HepG2 (cell line): ENCODE data around the gene PPP4R2. TPM values are rescaled to one million over a fixed set of nuclear protein-coding genes. Genes with fewer than 3 reads are reported as not detected.

Experiments used
- FOSL2 ChIP-seq: sonication (generic); formaldehyde crosslinking; IDR thresholded peaks from 2 replicates; pipeline ENCODE4 v1.4.0; 2020; ENCODE audit warnings: missing genetic modification reagents
- PHF8 ChIP-seq: sonication (generic); formaldehyde crosslinking; IDR thresholded peaks from 2 replicates; pipeline ENCODE4 v1.5.0; 2020; ENCODE audit warnings: missing genetic modification reagents
- SAP130 ChIP-seq: IDR thresholded peaks from 2 replicates; pipeline ENCODE4 v1.6.1; 2016; ENCODE audit warnings: low read depth
- SMC3 ChIP-seq: IDR thresholded peaks from 2 replicates; pipeline ENCODE4 v1.6.1; 2011; ENCODE audit warnings: low read length, improper control_type of control experiment
- SP1 ChIP-seq, 2 experiments: fragments of 450-650 bp in 1 of 2; sonication (generic) in 1 of 2; formaldehyde crosslinking in 1 of 2; IDR thresholded peaks; 2 replicates each; pipeline versions ENCODE4 v1.4.0 to v1.6.1; 2016 to 2020; ENCODE audit warnings: missing genetic modification reagents in 1 of 2
- TEAD2 ChIP-seq: sonication (generic); formaldehyde crosslinking; IDR thresholded peaks from 2 replicates; pipeline ENCODE4 v1.9.0; 2021; ENCODE audit warnings: missing genetic modification reagents
- TGIF2 ChIP-seq: IDR thresholded peaks from 2 replicates; pipeline ENCODE4 v1.6.1; 2016; ENCODE audit warnings: control low read depth, missing compliant biosample characterization
- ZNF629 ChIP-seq: sonication (generic); formaldehyde crosslinking; conservative IDR thresholded peaks from 2 replicates; pipeline ENCODE4 v1.5.0; 2020; ENCODE audit warnings: missing genetic modification reagents
- polyA plus RNA-seq, 8 experiments: library from polyadenylated mRNA; depleted of rRNA in 3 of 8; stranded (reverse) in 7 of 8; unstranded in 1 of 8; fragments of >200 nt; fragmentation: Illumina TruSeq in 4 of 8; extraction: Trizol in 4 of 8; gene quantifications; 2 replicates each; pipeline versions ENCODE4 v1.2.1 to v1.2.3, GENCODE V29; 2011 to 2016; ENCODE audit warnings: low read depth in 4 of 8, missing spikeins in 1 of 8, mixed read lengths in 1 of 8; ENCODE audit not compliant: insufficient read depth in 1 of 8
- total RNA-seq, 5 experiments: library from RNA; depleted of rRNA; stranded (reverse); fragments of >200 nt; fragmentation: Illumina TruSeq; extraction: Trizol; gene quantifications; 2 replicates each; pipeline ENCODE4 v1.2.3, GENCODE V29; 2016; ENCODE audit warnings: low read depth in 1 of 5
- TF ChIP-seq, protein P1 (sequence below): sonication (generic); formaldehyde crosslinking; IDR thresholded peaks from 2 replicates; pipeline ENCODE4 v1.4.0; 2020; ENCODE audit warnings: mild to moderate bottlenecking, missing genetic modification reagents, borderline replicate concordance
- TF ChIP-seq, protein P2 (sequence below): IDR thresholded peaks from 2 replicates; pipeline ENCODE4 v1.6.1; 2016; ENCODE audit warnings: missing biosample characterization, missing genetic modification reagents, low read depth
- TF ChIP-seq, protein P3 (sequence below): sonication (generic); formaldehyde crosslinking; conservative IDR thresholded peaks from 2 replicates; pipeline ENCODE4 v1.4.0; 2020; ENCODE audit warnings: mild to moderate bottlenecking, missing genetic modification reagents, moderate library complexity
- TF ChIP-seq, protein P4 (sequence below), 2 experiments: sonication (generic) in 1 of 2; formaldehyde crosslinking in 1 of 2; IDR thresholded peaks; 2 replicates each; pipeline versions ENCODE4 v1.4.0 to v1.6.1; 2016 to 2020; ENCODE audit warnings: borderline replicate concordance in 1 of 2, low read depth in 1 of 2, mild to moderate bottlenecking in 1 of 2, missing genetic modification reagents in 1 of 2

PPP4R2 gene
- total and polyA plus RNA-seq, 2 of the 13 experiments (the other 11 are each of a cell fraction or from before 2014, with no cell fraction given): 22.3 to 161 TPM

DNA sequence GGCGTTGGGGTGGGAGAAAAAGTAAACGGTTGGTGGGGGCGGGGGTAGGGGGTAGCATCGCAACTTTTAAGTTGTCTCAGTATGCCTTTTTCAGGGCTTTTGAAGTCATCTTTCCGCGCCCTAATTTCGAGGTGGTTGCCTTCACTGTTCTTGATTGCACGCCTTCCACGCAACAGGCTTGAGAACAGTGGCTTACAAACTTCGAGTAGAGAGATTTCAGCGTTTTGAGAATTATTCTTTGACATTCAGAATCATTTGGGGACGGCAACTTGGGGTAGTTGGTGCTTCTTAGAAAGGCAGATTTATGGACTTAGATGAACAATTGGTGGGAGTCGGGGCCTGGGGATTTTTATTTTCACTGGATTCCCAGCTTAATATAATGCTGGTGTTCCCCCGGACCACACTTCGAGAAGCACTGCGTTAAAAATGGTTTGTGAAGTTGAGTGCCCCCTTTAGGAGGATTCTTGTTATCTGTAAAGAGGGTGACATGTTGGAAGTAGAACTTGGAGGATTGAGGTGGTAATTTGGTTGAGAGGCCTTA lies 880 bp downstream of the PPP4R2 start (continued):
- TF ChIP-seq, protein P1, sequence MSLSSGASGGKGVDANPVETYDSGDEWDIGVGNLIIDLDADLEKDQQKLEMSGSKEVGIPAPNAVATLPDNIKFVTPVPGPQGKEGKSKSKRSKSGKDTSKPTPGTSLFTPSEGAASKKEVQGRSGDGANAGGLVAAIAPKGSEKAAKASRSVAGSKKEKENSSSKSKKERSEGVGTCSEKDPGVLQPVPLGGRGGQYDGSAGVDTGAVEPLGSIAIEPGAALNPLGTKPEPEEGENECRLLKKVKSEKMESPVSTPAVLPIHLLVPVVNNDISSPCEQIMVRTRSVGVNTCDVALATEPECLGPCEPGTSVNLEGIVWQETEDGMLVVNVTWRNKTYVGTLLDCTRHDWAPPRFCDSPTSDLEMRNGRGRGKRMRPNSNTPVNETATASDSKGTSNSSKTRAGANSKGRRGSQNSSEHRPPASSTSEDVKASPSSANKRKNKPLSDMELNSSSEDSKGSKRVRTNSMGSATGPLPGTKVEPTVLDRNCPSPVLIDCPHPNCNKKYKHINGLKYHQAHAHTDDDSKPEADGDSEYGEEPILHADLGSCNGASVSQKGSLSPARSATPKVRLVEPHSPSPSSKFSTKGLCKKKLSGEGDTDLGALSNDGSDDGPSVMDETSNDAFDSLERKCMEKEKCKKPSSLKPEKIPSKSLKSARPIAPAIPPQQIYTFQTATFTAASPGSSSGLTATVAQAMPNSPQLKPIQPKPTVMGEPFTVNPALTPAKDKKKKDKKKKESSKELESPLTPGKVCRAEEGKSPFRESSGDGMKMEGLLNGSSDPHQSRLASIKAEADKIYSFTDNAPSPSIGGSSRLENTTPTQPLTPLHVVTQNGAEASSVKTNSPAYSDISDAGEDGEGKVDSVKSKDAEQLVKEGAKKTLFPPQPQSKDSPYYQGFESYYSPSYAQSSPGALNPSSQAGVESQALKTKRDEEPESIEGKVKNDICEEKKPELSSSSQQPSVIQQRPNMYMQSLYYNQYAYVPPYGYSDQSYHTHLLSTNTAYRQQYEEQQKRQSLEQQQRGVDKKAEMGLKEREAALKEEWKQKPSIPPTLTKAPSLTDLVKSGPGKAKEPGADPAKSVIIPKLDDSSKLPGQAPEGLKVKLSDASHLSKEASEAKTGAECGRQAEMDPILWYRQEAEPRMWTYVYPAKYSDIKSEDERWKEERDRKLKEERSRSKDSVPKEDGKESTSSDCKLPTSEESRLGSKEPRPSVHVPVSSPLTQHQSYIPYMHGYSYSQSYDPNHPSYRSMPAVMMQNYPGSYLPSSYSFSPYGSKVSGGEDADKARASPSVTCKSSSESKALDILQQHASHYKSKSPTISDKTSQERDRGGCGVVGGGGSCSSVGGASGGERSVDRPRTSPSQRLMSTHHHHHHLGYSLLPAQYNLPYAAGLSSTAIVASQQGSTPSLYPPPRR (CRISPR knock-in tag): 0 out of 2 replicates have a peak, but pooled peaks have one; percentile 27
- TF ChIP-seq PHF8 (no peak), FOSL2 (no peak), SMC3 (peak; percentile 36), ZNF629 (no peak), SAP130 (peak; percentile 54; the same call in 1 of the 2 replicates), SP1 (IDR thresholded peaks at IDR 0.05) (no peak), SP1 (CRISPR knock-in tag; IDR thresholded peaks at IDR 0.05) (no peak), TEAD2 (CRISPR knock-in tag) (no peak), TGIF2 (CRISPR knock-in tag) (0 out of 2 replicates have a peak, but pooled peaks have one; percentile 24)
- TF ChIP-seq, protein P2, sequence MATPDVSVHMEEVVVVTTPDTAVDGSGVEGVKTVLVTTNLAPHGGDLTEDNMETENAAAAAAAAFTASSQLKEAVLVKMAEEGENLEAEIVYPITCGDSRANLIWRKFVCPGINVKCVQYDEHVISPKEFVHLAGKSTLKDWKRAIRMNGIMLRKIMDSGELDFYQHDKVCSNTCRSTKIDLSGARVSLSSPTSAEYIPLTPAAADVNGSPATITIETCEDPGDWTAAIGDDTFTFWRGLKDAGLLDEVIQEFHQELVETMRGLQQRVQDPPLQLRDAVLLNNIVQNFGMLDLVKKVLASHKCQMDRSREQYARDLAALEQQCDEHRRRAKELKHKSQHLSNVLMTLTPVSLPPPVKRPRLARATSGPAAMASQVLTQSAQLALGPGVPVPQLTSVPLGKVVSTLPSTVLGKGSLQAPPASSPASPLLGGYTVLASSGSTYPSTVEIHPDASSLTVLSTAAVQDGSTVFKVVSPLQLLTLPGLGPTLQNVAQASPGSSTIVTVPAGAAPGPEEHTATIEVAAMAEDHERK (CRISPR knock-in tag): no peak
- TF ChIP-seq, protein P3, sequence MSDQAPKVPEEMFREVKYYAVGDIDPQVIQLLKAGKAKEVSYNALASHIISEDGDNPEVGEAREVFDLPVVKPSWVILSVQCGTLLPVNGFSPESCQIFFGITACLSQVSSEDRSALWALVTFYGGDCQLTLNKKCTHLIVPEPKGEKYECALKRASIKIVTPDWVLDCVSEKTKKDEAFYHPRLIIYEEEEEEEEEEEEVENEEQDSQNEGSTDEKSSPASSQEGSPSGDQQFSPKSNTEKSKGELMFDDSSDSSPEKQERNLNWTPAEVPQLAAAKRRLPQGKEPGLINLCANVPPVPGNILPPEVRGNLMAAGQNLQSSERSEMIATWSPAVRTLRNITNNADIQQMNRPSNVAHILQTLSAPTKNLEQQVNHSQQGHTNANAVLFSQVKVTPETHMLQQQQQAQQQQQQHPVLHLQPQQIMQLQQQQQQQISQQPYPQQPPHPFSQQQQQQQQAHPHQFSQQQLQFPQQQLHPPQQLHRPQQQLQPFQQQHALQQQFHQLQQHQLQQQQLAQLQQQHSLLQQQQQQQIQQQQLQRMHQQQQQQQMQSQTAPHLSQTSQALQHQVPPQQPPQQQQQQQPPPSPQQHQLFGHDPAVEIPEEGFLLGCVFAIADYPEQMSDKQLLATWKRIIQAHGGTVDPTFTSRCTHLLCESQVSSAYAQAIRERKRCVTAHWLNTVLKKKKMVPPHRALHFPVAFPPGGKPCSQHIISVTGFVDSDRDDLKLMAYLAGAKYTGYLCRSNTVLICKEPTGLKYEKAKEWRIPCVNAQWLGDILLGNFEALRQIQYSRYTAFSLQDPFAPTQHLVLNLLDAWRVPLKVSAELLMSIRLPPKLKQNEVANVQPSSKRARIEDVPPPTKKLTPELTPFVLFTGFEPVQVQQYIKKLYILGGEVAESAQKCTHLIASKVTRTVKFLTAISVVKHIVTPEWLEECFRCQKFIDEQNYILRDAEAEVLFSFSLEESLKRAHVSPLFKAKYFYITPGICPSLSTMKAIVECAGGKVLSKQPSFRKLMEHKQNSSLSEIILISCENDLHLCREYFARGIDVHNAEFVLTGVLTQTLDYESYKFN: 0 out of 2 replicates have a peak, but pooled peaks have one; percentile 33
- TF ChIP-seq, protein P4, sequence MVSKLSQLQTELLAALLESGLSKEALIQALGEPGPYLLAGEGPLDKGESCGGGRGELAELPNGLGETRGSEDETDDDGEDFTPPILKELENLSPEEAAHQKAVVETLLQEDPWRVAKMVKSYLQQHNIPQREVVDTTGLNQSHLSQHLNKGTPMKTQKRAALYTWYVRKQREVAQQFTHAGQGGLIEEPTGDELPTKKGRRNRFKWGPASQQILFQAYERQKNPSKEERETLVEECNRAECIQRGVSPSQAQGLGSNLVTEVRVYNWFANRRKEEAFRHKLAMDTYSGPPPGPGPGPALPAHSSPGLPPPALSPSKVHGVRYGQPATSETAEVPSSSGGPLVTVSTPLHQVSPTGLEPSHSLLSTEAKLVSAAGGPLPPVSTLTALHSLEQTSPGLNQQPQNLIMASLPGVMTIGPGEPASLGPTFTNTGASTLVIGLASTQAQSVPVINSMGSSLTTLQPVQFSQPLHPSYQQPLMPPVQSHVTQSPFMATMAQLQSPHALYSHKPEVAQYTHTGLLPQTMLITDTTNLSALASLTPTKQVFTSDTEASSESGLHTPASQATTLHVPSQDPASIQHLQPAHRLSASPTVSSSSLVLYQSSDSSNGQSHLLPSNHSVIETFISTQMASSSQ (IDR thresholded peaks at IDR 0.05; ENCODE audit: low read depth): no peak
- TF ChIP-seq, protein P4 (CRISPR knock-in tag; IDR thresholded peaks at IDR 0.05; ENCODE audit: borderline replicate concordance): 0 out of 2 replicates have a peak, but pooled peaks have one; percentile 23
